Panc1 (cell line): Measurements from ENCODE around the gene UMAD1. TPM values are rescaled to one million over a fixed set of nuclear protein-coding genes. Genes with fewer than 3 reads are reported as not detected.

Experiments
- ATAC-seq: fragments of 200-7000 bp; cut with Tn5 transposase; 2 replicates; pipeline ENCODE4 v1.9.1; 2020; ENCODE audit warnings: mild to moderate bottlenecking, moderate library complexity
- BruUV-seq: library from RNA; stranded (reverse); fragments of 400-500 nt; replicated peaks from 2 replicates; lab custom pipeline; 2021; lab: Mats Ljungman, UMichigan
- CTCF ChIA-PET: fragments of 300-600 bp; sonication (Branson Sonifier 250); formaldehyde crosslinking; loops from one replicate; lab custom pipeline; 2022; ENCODE audit warnings: antibody characterized with exemption; lab: Charles Lee
- POLR2A ChIA-PET: fragments of 300-600 bp; sonication (Branson Sonifier 250); formaldehyde crosslinking; loops from one replicate; lab custom pipeline; 2022; ENCODE audit warnings: antibody characterized with exemption; lab: Charles Lee
- DNase-seq: peaks from one replicate; pipeline ENCODE4 v3.0.0-alpha.2; 2010; ENCODE audit warnings: low read depth, low spot score
- H3K27ac ChIP-seq: 2 replicates; pipeline ENCODE4 v1.5.1; 2011; ENCODE audit warnings: mild to moderate bottlenecking, low read length, inconsistent platforms
- H3K27me3 ChIP-seq: fragments of 200-500 bp; sonication (Bioruptor generic); 2 replicates; pipeline ENCODE4 v1.6.0; 2014; ENCODE audit warnings: low read length, inconsistent platforms; ENCODE audit not compliant: control insufficient read depth, insufficient read depth
- H3K36me3 ChIP-seq: fragments of 200-500 bp; sonication (Bioruptor generic); 2 replicates; pipeline ENCODE4 v1.5.1; 2014; ENCODE audit warnings: inconsistent platforms, mild to moderate bottlenecking, low read length, moderate library complexity; ENCODE audit not compliant: control insufficient read depth, insufficient read depth
- H3K4me1 ChIP-seq: 2 replicates; pipeline ENCODE4 v1.5.1; 2011; ENCODE audit warnings: inconsistent platforms, mild to moderate bottlenecking, low read length, moderate library complexity; ENCODE audit not compliant: control insufficient read depth, insufficient read depth
- H3K4me3 ChIP-seq, 2 experiments: 2 replicates each; pipeline ENCODE4 v1.5.1; 2011 to 2012; ENCODE audit warnings: low read depth in 2 of 2, low read length in 2 of 2, mild to moderate bottlenecking in 2 of 2, inconsistent platforms in 1 of 2, moderate library complexity in 1 of 2
- H3K9me3 ChIP-seq: fragments of 200-500 bp; sonication (Bioruptor generic); 2 replicates; pipeline ENCODE4 v1.5.1; 2014; ENCODE audit warnings: low read depth, mild to moderate bottlenecking, inconsistent platforms, low read length, moderate library complexity; ENCODE audit not compliant: control insufficient read depth, insufficient read depth
- POLR2AphosphoS5 ChIP-seq: IDR thresholded peaks from 2 replicates; pipeline ENCODE4 v1.6.1; 2012; ENCODE audit warnings: mild to moderate bottlenecking, low read depth, low read length, moderate library complexity
- SIN3A ChIP-seq: IDR thresholded peaks from 2 replicates; pipeline ENCODE4 v1.6.1; 2012; ENCODE audit warnings: low read depth, mild to moderate bottlenecking, low read length, moderate library complexity, borderline replicate concordance; ENCODE audit not compliant: insufficient read depth
- TCF7L2 ChIP-seq: IDR thresholded peaks from 2 replicates; pipeline ENCODE4 v1.6.1; 2011; ENCODE audit warnings: mild to moderate bottlenecking, low read depth, low read length, inconsistent platforms
- in situ Hi-C: cut with HindIII; loops from 2 replicates; pipeline ENCODE4 v1.10.0; 2016; ENCODE audit warnings: low sequenced_read_pairs, low pct_unique_long_range_greater_than_20kb
- intact Hi-C: fragments of 100-400 bp; cut with micrococcal nuclease; formaldehyde crosslinking; loops from one replicate; pipeline ENCODE4 v1.10.0; 2022; ENCODE audit not compliant: unreplicated experiment
- total RNA-seq: library from RNA; stranded (reverse); gene quantifications from one replicate; pipeline ENCODE4 v1.2.1, GENCODE V29; 2021; ENCODE audit not compliant: unreplicated experiment
- TF ChIP-seq, protein P1 (sequence below), 2 experiments: IDR thresholded peaks; 2 replicates each; pipeline ENCODE4 v1.6.1; 2011 to 2012; ENCODE audit warnings: low read depth in 2 of 2, control low read depth in 1 of 2, low read length in 1 of 2, mild to moderate bottlenecking in 1 of 2, moderate library complexity in 1 of 2; ENCODE audit not compliant: insufficient read depth in 1 of 2
- TF ChIP-seq, protein P2 (sequence below): fragments of 450-650 bp; IDR thresholded peaks from 2 replicates; pipeline ENCODE4 v1.5.1; 2017; ENCODE audit warnings: mild to moderate bottlenecking

Gene UMAD1
- total RNA-seq, 1 experiment from 2014 or later, result 19.9 TPM

DNA sequence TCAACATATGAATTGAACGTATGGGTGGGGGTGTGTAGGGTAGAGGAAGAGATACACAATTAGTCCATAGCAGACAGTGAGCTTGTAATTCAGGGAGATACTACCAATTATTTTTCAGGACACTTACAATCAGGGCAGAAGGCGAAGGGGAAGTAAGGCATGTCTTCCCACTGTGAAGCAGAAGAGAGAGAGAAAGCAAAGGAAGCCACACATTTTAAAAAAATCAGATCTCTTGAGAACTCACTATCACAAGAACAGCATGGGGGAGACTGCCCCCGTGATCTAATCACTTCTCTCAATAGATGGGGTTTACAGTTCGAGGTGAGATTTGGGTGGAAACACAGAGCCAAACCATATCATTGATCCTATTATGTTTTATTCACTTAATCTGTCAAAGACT, 194.2 kb downstream of the UMAD1 start:
- in situ Hi-C loops (no loop called here), intact Hi-C loops (no loop called here)
- POLR2A ChIA-PET, result no interaction called here
- TF ChIP-seq TCF7L2 (no peak), POLR2AphosphoS5 (no peak), SIN3A (no peak)
- TF ChIP-seq, protein P1, sequence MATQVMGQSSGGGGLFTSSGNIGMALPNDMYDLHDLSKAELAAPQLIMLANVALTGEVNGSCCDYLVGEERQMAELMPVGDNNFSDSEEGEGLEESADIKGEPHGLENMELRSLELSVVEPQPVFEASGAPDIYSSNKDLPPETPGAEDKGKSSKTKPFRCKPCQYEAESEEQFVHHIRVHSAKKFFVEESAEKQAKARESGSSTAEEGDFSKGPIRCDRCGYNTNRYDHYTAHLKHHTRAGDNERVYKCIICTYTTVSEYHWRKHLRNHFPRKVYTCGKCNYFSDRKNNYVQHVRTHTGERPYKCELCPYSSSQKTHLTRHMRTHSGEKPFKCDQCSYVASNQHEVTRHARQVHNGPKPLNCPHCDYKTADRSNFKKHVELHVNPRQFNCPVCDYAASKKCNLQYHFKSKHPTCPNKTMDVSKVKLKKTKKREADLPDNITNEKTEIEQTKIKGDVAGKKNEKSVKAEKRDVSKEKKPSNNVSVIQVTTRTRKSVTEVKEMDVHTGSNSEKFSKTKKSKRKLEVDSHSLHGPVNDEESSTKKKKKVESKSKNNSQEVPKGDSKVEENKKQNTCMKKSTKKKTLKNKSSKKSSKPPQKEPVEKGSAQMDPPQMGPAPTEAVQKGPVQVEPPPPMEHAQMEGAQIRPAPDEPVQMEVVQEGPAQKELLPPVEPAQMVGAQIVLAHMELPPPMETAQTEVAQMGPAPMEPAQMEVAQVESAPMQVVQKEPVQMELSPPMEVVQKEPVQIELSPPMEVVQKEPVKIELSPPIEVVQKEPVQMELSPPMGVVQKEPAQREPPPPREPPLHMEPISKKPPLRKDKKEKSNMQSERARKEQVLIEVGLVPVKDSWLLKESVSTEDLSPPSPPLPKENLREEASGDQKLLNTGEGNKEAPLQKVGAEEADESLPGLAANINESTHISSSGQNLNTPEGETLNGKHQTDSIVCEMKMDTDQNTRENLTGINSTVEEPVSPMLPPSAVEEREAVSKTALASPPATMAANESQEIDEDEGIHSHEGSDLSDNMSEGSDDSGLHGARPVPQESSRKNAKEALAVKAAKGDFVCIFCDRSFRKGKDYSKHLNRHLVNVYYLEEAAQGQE (IDR thresholded peaks at IDR 0.05; ENCODE audit: insufficient read depth in 1 of 2, low read depth in 2 of 2, low read length in 1 of 2), result no peak
- TF ChIP-seq, protein P2, sequence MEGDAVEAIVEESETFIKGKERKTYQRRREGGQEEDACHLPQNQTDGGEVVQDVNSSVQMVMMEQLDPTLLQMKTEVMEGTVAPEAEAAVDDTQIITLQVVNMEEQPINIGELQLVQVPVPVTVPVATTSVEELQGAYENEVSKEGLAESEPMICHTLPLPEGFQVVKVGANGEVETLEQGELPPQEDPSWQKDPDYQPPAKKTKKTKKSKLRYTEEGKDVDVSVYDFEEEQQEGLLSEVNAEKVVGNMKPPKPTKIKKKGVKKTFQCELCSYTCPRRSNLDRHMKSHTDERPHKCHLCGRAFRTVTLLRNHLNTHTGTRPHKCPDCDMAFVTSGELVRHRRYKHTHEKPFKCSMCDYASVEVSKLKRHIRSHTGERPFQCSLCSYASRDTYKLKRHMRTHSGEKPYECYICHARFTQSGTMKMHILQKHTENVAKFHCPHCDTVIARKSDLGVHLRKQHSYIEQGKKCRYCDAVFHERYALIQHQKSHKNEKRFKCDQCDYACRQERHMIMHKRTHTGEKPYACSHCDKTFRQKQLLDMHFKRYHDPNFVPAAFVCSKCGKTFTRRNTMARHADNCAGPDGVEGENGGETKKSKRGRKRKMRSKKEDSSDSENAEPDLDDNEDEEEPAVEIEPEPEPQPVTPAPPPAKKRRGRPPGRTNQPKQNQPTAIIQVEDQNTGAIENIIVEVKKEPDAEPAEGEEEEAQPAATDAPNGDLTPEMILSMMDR, result no peak
- H3K27me3 ChIP-seq, result no peaks in the 10 kb centered on the region
- CTCF ChIA-PET, result no interaction called here
- H3K4me1 ChIP-seq, result no peaks in the 10 kb centered on the region
- no peaks in the 10 kb centered on the region for H3K9me3 ChIP-seq
- ATAC-seq, result no peak
- DNase-seq, result no peak
- no peak overlapping the region for H3K27ac ChIP-seq
- no TSS peak for BruUV-seq
- no peak overlapping the region for H3K4me3 ChIP-seq
- no peaks in the 10 kb centered on the region for H3K36me3 ChIP-seq

DNA sequence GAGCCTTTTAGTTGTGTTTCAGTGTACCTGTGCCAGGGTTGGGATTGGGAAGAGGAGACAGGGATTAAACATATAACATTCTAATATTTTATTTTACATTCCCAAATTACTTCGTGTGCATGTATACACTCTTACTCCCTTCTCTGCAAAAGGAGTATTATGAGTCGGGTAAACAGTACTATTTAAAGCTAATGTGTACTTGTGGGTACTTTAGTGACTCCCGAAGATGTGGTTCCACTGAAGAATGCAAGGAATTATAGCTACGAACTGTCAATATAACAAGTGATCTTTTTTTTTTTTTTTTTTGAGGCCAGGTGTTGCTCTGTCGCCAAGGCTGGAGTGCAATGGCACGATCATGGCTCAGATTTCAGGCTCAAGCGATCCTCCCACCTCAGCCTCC, 200.5 kb downstream of the UMAD1 start:
- ATAC-seq (no peak), DNase-seq (no peak)
- TF ChIP-seq, protein P1 (IDR thresholded peaks at IDR 0.05; ENCODE audit: insufficient read depth in 1 of 2, low read depth in 2 of 2, low read length in 1 of 2), result no peak
- TF ChIP-seq, protein P2, result no peak
- TF ChIP-seq TCF7L2 (no peak), POLR2AphosphoS5 (no peak), SIN3A (no peak)
- H3K4me3 ChIP-seq, result no peak overlapping the region
- no peaks in the 10 kb centered on the region for H3K36me3 ChIP-seq
- BruUV-seq, result no TSS peak
- intact Hi-C loops, result no loop called here
- H3K4me1 ChIP-seq, result no peaks in the 10 kb centered on the region
- ChIA-PET CTCF (no interaction called here), POLR2A (no interaction called here)
- no peaks in the 10 kb centered on the region for H3K9me3 ChIP-seq
- H3K27me3 ChIP-seq, result no peaks in the 10 kb centered on the region
- in situ Hi-C loops, result no loop called here
- no peak overlapping the region for H3K27ac ChIP-seq
